GM12878 (cell line): ENCODE results near the gene ABCA3.

ENCODE experiments used
- CHD4 ChIP-seq: fragments of 200-600 bp; sonication (generic); IDR thresholded peaks from 2 replicates; pipeline ENCODE4 v1.6.1; 2016; ENCODE audit warnings: mild to moderate bottlenecking
- EP300 ChIP-seq, 2 experiments: fragments of 150-350 bp in 1 of 2; IDR thresholded peaks; 2 replicates each; pipeline ENCODE4 v1.6.1; 2011 to 2012; ENCODE audit warnings: low read depth in 2 of 2, low read length in 2 of 2, borderline replicate concordance in 1 of 2, improper control_type of control experiment in 1 of 2, inconsistent platforms in 1 of 2; ENCODE audit not compliant: control insufficient read depth in 1 of 2
- NR2C1 ChIP-seq: fragments of 450-650 bp; IDR thresholded peaks from 2 replicates; pipeline ENCODE4 v1.6.1; 2017; ENCODE audit warnings: antibody characterized with exemption, mild to moderate bottlenecking, moderate library complexity
- RELA ChIP-seq: fragments of 450-650 bp; IDR thresholded peaks from 2 replicates; pipeline ENCODE4 v1.8.0; 2014; ENCODE audit warnings: borderline replicate concordance; ENCODE audit not compliant: partially characterized antibody
- REST ChIP-seq: IDR thresholded peaks from 2 replicates; pipeline ENCODE4 v1.6.1; 2012; ENCODE audit warnings: mild to moderate bottlenecking, low read depth, low read length
- RFX5 ChIP-seq: IDR thresholded peaks from 2 replicates; pipeline ENCODE4 v1.6.1; 2011; ENCODE audit warnings: low read depth, low read length, improper control_type of control experiment
- ZZZ3 ChIP-seq: IDR thresholded peaks from 2 replicates; pipeline ENCODE4 v1.6.1; 2011; ENCODE audit warnings: low read depth; ENCODE audit not compliant: control insufficient read depth, insufficient read length
- TF ChIP-seq, protein P1 (sequence below), 3 experiments: IDR thresholded peaks in 2 of 3; conservative IDR thresholded peaks in 1 of 3; 2 replicates each; pipeline ENCODE4 v1.5.1; 2011; ENCODE audit warnings: low read depth in 3 of 3, low read length in 3 of 3, mild to moderate bottlenecking in 3 of 3, control low read depth in 2 of 3, moderate library complexity in 2 of 3, inconsistent platforms in 1 of 3, mixed read lengths in 1 of 3; ENCODE audit not compliant: control insufficient read depth in 2 of 3, insufficient read depth in 1 of 3; ENCODE audit errors: extremely low read depth in 1 of 3
- TF ChIP-seq, protein P2 (sequence below): fragments of 450-650 bp; formaldehyde crosslinking; IDR thresholded peaks from 2 replicates; pipeline ENCODE4 v1.4.0; 2022; ENCODE audit warnings: mild to moderate bottlenecking, moderate library complexity

- TF ChIP-seq NR2C1 (no peak), REST (no peak), EP300 (IDR thresholded peaks at IDR 0.05; ENCODE audit: borderline replicate concordance in 1 of 2, control insufficient read depth in 1 of 2, low read depth in 2 of 2, low read length in 2 of 2) (0 out of 4 replicates have a peak, but pooled peaks of 1 of the 2 experiments have one; percentile 25), RELA (no peak), CHD4 (no peak), RFX5 (no peak), ZZZ3 (no peak)
- TF ChIP-seq, protein P1, sequence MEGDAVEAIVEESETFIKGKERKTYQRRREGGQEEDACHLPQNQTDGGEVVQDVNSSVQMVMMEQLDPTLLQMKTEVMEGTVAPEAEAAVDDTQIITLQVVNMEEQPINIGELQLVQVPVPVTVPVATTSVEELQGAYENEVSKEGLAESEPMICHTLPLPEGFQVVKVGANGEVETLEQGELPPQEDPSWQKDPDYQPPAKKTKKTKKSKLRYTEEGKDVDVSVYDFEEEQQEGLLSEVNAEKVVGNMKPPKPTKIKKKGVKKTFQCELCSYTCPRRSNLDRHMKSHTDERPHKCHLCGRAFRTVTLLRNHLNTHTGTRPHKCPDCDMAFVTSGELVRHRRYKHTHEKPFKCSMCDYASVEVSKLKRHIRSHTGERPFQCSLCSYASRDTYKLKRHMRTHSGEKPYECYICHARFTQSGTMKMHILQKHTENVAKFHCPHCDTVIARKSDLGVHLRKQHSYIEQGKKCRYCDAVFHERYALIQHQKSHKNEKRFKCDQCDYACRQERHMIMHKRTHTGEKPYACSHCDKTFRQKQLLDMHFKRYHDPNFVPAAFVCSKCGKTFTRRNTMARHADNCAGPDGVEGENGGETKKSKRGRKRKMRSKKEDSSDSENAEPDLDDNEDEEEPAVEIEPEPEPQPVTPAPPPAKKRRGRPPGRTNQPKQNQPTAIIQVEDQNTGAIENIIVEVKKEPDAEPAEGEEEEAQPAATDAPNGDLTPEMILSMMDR (IDR thresholded peaks at IDR 0.05 in 2 of 3, conservative IDR thresholded peaks at IDR 0.05 in 1 of 3; ENCODE audit: control insufficient read depth in 2 of 3, extremely low read depth in 1 of 3, insufficient read depth in 1 of 3, low read depth in 3 of 3, low read length in 3 of 3), result no peak
- TF ChIP-seq, protein P2, sequence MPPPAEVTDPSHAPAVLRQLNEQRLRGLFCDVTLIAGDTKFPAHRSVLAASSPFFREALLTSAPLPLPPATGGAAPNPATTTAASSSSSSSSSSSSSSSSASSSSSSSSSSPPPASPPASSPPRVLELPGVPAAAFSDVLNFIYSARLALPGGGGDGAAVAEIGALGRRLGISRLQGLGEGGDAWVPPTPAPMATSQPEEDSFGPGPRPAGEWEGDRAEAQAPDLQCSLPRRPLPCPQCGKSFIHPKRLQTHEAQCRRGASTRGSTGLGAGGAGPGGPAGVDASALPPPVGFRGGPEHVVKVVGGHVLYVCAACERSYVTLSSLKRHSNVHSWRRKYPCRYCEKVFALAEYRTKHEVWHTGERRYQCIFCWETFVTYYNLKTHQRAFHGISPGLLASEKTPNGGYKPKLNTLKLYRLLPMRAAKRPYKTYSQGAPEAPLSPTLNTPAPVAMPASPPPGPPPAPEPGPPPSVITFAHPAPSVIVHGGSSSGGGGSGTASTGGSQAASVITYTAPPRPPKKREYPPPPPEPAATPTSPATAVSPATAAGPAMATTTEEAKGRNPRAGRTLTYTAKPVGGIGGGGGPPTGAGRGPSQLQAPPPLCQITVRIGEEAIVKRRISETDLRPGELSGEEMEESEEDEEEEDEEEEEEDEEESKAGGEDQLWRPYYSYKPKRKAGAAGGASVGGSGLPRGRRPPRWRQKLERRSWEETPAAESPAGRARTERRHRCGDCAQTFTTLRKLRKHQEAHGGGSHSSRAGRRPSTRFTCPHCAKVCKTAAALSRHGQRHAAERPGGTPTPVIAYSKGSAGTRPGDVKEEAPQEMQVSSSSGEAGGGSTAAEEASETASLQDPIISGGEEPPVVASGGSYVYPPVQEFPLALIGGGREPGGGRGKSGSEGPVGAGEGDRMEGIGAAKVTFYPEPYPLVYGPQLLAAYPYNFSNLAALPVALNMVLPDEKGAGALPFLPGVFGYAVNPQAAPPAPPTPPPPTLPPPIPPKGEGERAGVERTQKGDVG (CRISPR knock-in tag), result no peak
Measured at GRCh38 chr16:2335286-2335895, 5.1 kb downstream of the ABCA3 start.
